T47D (cell line): ENCODE results near the gene DSP.

Source experiments
- DNase-seq, 2 experiments: peaks; one replicate each; pipeline versions ENCODE4 v3.0.0 to v3.0.0-alpha.2; 2011 to 2012; ENCODE audit warnings: low read depth in 1 of 2, low spot score in 1 of 2
- JUND ChIP-seq: IDR thresholded peaks from 2 replicates; pipeline ENCODE4 v1.6.1; 2012; ENCODE audit warnings: low read depth
- in situ Hi-C: cut with HindIII; loops from 2 replicates; pipeline ENCODE4 v1.10.0; 2016; ENCODE audit warnings: low sequenced_read_pairs, low pct_unique_long_range_greater_than_20kb

The DSP gene

DNA sequence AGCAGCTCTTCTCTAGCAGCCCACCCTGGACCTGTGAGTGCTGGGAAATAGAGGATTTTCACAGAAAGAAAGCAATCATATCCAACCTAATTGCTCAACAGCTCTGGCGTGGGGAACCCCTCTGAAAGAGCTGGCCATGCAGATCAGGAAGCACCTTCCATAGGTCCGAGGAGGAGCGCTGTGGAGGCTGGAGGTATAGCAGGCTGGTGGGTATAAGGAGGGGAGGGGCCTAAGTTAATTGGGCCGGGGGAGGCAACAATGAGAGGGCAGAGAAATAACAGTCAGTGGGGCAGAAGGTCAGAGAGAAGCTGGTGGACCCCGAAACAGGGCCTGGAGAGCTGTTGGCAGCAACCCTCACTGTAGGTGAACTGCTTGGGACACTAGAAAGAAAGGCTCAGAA lies 89.3 kb downstream of the DSP start:
- in situ Hi-C loops = no loop called here
- no peak for DNase-seq
- TF ChIP-seq JUND = no peak

GRCh38 chr6:7631466-7631865 lies 90.0 kb downstream of the DSP start:
- no peak for DNase-seq
- no peak for TF ChIP-seq JUND
- in situ Hi-C loops = no loop called here

DNA sequence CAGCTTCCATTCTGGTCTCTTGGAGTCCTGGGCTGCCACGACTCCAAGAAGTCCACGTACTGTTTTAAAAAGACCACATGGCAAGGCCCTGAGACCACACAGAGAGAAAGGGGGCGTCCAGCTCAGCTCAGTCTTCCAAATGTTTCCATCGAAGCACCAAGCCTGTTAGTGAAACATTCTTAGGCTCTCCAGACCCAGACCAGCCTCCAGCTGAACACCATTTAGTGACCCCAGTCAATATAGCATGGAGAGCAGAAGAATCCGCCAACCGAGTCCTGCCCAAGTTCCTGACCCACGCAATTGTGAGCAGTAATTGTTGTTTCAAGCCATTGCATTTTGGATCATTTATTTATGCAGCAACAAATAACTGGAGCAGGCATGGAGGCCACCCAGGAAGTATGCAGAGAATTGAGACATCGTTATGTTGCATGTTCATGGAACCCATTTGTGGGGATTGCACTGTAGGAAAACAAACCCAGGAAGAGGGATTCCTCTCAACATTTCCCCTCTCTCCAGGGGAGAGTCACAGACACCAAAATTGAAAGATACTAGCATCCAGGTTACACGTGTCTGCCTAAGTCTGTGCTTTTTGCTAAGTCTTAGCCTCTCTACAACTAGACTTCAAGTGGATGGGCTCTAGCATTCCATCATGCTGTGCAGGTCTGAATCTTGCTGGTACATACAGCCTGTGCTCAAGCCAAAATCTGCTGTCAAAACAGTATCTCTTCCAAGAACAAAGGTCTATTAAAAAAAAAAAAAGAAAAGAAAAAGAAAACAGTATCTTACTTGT lies 91.2 kb downstream of the DSP start:
- in situ Hi-C loops = no loop called here
- no peak for TF ChIP-seq JUND
- no peak for DNase-seq

DNA sequence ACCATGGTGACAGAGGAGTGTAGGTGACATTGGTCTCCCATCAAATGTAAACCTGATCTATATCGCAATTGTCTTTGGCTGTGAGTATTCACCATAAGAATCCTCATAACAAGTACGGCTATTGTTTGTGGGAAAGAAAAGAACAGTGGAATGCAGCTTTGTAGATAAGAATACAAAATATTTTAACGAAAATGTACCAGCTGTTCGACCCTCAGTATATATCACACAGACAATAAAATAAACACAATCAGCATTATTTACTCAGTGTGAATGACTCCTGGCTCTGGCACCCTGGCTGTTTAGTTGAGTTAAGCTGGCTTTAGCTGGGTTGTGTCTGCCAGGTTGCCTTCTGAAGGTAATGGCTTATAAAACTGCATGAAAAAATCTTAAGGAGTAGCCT lies 91.9 kb downstream of the DSP start:
- TF ChIP-seq JUND = no peak
- DNase-seq = no peak
- in situ Hi-C loops = no loop called here

GRCh38 chr6:7636151-7636550 lies 94.7 kb downstream of the DSP start:
- TF ChIP-seq JUND = no peak
- in situ Hi-C loops = no loop called here
- DNase-seq = no peak
